Measurements from ENCODE around the gene COPS7B.
A peak's percentile ranks its signal among the peaks of the same experiment; 100 is the strongest.

COPS7B gene

GRCh38 chr2:231764760-231765159, 21.5 kb upstream of the COPS7B start:
- Histone ChIP-seq H3K4me3 (ENCODE audit: low read depth, low read length) (no peak overlapping the region), H3K4me1 (ENCODE audit: control insufficient read depth, insufficient read depth, low read length) (no peaks in the 10 kb centered on the region), H3K36me3 (ENCODE audit: control insufficient read depth in 2 of 2, insufficient read depth in 1 of 2, low read length in 2 of 2) (no peaks in the 10 kb centered on the region), H3K27ac (ENCODE audit: extremely low read depth, low read depth, low read length) (no peak overlapping the region), H3K9me3 (ENCODE audit: control insufficient read depth, insufficient read depth, low read depth, low read length) (no peaks in the 10 kb centered on the region)
- TF ChIP-seq ZNF776 (tag by site-specific recombination; IDR thresholded peaks at IDR 0.05; ENCODE audit: borderline replicate concordance): no peak
- TF ChIP-seq, protein P1, sequence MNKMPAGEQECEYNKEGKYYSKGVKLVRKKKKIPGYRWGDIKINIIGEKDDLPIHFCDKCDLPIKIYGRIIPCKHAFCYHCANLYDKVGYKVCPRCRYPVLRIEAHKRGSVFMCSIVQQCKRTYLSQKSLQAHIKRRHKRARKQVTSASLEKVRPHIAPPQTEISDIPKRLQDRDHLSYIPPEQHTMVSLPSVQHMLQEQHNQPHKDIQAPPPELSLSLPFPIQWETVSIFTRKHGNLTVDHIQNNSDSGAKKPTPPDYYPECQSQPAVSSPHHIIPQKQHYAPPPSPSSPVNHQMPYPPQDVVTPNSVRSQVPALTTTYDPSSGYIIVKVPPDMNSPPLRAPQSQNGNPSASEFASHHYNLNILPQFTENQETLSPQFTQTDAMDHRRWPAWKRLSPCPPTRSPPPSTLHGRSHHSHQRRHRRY (tag by site-specific recombination; IDR thresholded peaks at IDR 0.05): no peak
- ChIA-PET CTCF (interaction anchor here (0.6 kb wide), 1 partner anchor 80 kb away, joined by 3 read pairs; no protein-coding TSS in a partner anchor), POLR2A (no interaction called here)

- Histone ChIP-seq H3K36me3 (ENCODE audit: control insufficient read depth in 2 of 2, insufficient read depth in 1 of 2, low read length in 2 of 2) (no peaks in the 10 kb centered on the region), H3K4me3 (ENCODE audit: low read depth, low read length) (no peak overlapping the region), H3K4me1 (ENCODE audit: control insufficient read depth, insufficient read depth, low read length) (no peaks in the 10 kb centered on the region), H3K27ac (ENCODE audit: extremely low read depth, low read depth, low read length) (no peak overlapping the region), H3K9me3 (ENCODE audit: control insufficient read depth, insufficient read depth, low read depth, low read length) (no peaks in the 10 kb centered on the region)
- CTCF ChIA-PET: interaction anchor here (0.6 kb wide), 1 partner anchor 81 kb away, joined by 3 read pairs; no protein-coding TSS in a partner anchor
- POLR2A ChIA-PET: interaction anchor here (0.6 kb wide), 1 partner anchor 41 kb away, joined by 5 read pairs; no protein-coding TSS in a partner anchor
- TF ChIP-seq ZBTB44 (tag by site-specific recombination; IDR thresholded peaks at IDR 0.05): no peak
- no peak for TF ChIP-seq ZNF239 (tag by site-specific recombination; IDR thresholded peaks at IDR 0.05)
- TF ChIP-seq, protein P2, sequence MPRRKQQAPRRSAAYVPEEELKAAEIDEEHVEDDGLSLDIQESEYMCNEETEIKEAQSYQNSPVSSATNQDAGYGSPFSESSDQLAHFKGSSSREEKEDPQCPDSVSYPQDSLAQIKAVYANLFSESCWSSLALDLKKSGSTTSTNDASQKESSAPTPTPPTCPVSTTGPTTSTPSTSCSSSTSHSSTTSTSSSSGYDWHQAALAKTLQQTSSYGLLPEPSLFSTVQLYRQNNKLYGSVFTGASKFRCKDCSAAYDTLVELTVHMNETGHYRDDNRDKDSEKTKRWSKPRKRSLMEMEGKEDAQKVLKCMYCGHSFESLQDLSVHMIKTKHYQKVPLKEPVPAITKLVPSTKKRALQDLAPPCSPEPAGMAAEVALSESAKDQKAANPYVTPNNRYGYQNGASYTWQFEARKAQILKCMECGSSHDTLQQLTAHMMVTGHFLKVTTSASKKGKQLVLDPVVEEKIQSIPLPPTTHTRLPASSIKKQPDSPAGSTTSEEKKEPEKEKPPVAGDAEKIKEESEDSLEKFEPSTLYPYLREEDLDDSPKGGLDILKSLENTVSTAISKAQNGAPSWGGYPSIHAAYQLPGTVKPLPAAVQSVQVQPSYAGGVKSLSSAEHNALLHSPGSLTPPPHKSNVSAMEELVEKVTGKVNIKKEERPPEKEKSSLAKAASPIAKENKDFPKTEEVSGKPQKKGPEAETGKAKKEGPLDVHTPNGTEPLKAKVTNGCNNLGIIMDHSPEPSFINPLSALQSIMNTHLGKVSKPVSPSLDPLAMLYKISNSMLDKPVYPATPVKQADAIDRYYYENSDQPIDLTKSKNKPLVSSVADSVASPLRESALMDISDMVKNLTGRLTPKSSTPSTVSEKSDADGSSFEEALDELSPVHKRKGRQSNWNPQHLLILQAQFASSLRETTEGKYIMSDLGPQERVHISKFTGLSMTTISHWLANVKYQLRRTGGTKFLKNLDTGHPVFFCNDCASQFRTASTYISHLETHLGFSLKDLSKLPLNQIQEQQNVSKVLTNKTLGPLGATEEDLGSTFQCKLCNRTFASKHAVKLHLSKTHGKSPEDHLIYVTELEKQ (tag by site-specific recombination; IDR thresholded peaks at IDR 0.05; ENCODE audit: borderline replicate concordance): no peak
- TF ChIP-seq ZBTB7A (tag by site-specific recombination; IDR thresholded peaks at IDR 0.05; ENCODE audit: low read depth): no peak
- no peak for TF ChIP-seq ZNF248 (tag by site-specific recombination; IDR thresholded peaks at IDR 0.05)
- no peak for TF ChIP-seq ZNF221 (tag by site-specific recombination; IDR thresholded peaks at IDR 0.05; ENCODE audit: borderline replicate concordance)
- TF ChIP-seq ZNF658 (tag by site-specific recombination; IDR thresholded peaks at IDR 0.05): no peak
- TF ChIP-seq, protein P3, sequence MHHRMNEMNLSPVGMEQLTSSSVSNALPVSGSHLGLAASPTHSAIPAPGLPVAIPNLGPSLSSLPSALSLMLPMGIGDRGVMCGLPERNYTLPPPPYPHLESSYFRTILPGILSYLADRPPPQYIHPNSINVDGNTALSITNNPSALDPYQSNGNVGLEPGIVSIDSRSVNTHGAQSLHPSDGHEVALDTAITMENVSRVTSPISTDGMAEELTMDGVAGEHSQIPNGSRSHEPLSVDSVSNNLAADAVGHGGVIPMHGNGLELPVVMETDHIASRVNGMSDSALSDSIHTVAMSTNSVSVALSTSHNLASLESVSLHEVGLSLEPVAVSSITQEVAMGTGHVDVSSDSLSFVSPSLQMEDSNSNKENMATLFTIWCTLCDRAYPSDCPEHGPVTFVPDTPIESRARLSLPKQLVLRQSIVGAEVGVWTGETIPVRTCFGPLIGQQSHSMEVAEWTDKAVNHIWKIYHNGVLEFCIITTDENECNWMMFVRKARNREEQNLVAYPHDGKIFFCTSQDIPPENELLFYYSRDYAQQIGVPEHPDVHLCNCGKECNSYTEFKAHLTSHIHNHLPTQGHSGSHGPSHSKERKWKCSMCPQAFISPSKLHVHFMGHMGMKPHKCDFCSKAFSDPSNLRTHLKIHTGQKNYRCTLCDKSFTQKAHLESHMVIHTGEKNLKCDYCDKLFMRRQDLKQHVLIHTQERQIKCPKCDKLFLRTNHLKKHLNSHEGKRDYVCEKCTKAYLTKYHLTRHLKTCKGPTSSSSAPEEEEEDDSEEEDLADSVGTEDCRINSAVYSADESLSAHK (tag by site-specific recombination; IDR thresholded peaks at IDR 0.05): peak; percentile 22; the same call in 1 of the 2 replicates
- TF ChIP-seq ZNF423 (tag by site-specific recombination; IDR thresholded peaks at IDR 0.05): no peak
- no peak for TF ChIP-seq ZNF311 (tag by site-specific recombination; IDR thresholded peaks at IDR 0.05; ENCODE audit: borderline replicate concordance)
- TF ChIP-seq, protein P4, sequence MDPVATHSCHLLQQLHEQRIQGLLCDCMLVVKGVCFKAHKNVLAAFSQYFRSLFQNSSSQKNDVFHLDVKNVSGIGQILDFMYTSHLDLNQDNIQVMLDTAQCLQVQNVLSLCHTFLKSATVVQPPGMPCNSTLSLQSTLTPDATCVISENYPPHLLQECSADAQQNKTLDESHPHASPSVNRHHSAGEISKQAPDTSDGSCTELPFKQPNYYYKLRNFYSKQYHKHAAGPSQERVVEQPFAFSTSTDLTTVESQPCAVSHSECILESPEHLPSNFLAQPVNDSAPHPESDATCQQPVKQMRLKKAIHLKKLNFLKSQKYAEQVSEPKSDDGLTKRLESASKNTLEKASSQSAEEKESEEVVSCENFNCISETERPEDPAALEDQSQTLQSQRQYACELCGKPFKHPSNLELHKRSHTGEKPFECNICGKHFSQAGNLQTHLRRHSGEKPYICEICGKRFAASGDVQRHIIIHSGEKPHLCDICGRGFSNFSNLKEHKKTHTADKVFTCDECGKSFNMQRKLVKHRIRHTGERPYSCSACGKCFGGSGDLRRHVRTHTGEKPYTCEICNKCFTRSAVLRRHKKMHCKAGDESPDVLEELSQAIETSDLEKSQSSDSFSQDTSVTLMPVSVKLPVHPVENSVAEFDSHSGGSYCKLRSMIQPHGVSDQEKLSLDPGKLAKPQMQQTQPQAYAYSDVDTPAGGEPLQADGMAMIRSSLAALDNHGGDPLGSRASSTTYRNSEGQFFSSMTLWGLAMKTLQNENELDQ (tag by site-specific recombination; IDR thresholded peaks at IDR 0.05; ENCODE audit: low read depth): no peak
- TF ChIP-seq, protein P5, sequence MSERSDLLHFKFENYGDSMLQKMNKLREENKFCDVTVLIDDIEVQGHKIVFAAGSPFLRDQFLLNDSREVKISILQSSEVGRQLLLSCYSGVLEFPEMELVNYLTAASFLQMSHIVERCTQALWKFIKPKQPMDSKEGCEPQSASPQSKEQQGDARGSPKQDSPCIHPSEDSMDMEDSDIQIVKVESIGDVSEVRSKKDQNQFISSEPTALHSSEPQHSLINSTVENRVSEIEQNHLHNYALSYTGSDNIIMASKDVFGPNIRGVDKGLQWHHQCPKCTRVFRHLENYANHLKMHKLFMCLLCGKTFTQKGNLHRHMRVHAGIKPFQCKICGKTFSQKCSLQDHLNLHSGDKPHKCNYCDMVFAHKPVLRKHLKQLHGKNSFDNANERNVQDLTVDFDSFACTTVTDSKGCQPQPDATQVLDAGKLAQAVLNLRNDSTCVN (tag by site-specific recombination; optimal IDR thresholded peaks at IDR 0.05): no peak
- TF ChIP-seq GLIS2 (tag by site-specific recombination; IDR thresholded peaks at IDR 0.05): no peak
- no peak for TF ChIP-seq ZNF785 (tag by site-specific recombination; IDR thresholded peaks at IDR 0.05)
- TF ChIP-seq PRDM1 (tag by site-specific recombination; IDR thresholded peaks at IDR 0.05): peak; percentile 53
- no peak for TF ChIP-seq ZNF529 (tag by site-specific recombination; IDR thresholded peaks at IDR 0.05; ENCODE audit: insufficient replicate concordance)
- no peak for TF ChIP-seq RBAK (tag by site-specific recombination; IDR thresholded peaks at IDR 0.05)
These were observed 20.7 kb upstream of the COPS7B start for GRCh38 chr2:231765496-231765929.

Data from HEK293 (cell line).